H1 (cell line): ENCODE measurements around the gene FBXO21. TPM values are rescaled to one million over a fixed set of nuclear protein-coding genes. Genes with fewer than 3 reads are reported as not detected.
"Not testable (repeated sequence)": the region's sequence is repeated elsewhere in the genome, so short reads cannot be mapped to it uniquely, and the experiment has no call there.

ENCODE experiments used
- CTCF ChIA-PET: fragments of 300-600 bp; sonication (Branson Sonifier 250); formaldehyde crosslinking; loops from one replicate; lab custom pipeline; 2021; ENCODE audit not compliant: partially characterized antibody; lab: Charles Lee
- POLR2A ChIA-PET: fragments of 300-600 bp; sonication (Branson Sonifier 250); formaldehyde crosslinking; loops from one replicate; lab custom pipeline; 2021; ENCODE audit warnings: inconsistent platforms; ENCODE audit not compliant: partially characterized antibody; lab: Charles Lee
- DNase-seq, 2 experiments: peaks; one replicate each; pipeline versions ENCODE4 v3.0.0 to v3.0.0-alpha.2; 2010 to 2022; ENCODE audit warnings: low spot score in 2 of 2, low read depth in 1 of 2, mixed read lengths in 1 of 2
- FAIRE-seq: peaks from 2 replicates; lab custom pipeline; 2011; peaks lifted over from hg19 to GRCh38; lab: Jason Lieb, UNC
- H2AFZ ChIP-seq: 2 replicates; pipeline ENCODE4 v1.8.1; 2012; ENCODE audit warnings: low read length, inconsistent platforms
- H2AK5ac ChIP-seq: 2 replicates; pipeline ENCODE4 v1.6.1; 2013; ENCODE audit warnings: low read depth, low read length
- H2BK120ac ChIP-seq: replicated peaks from 2 replicates; pipeline ENCODE3; 2013; ENCODE audit warnings: low read depth, low read length, inconsistent platforms
- H2BK12ac ChIP-seq: 2 replicates; pipeline ENCODE4 v1.6.1; 2013; ENCODE audit warnings: low read depth, low read length
- H2BK15ac ChIP-seq: 2 replicates; pipeline ENCODE4 v1.6.1; 2013; ENCODE audit warnings: low read length
- H2BK20ac ChIP-seq: 2 replicates; pipeline ENCODE4 v1.6.1; 2013; ENCODE audit warnings: low read length
- H2BK5ac ChIP-seq: 2 replicates; pipeline ENCODE4 v1.6.1; 2013; ENCODE audit warnings: low read depth, low read length
- H3K14ac ChIP-seq: 2 replicates; pipeline ENCODE4 v1.6.1; 2013; ENCODE audit warnings: inconsistent platforms; ENCODE audit not compliant: insufficient read length
- H3K18ac ChIP-seq: 2 replicates; pipeline ENCODE4 v1.6.1; 2013; ENCODE audit warnings: low read length; ENCODE audit errors: extremely low read depth
- H3K23ac ChIP-seq: 2 replicates; pipeline ENCODE4 v1.6.1; 2013; ENCODE audit warnings: inconsistent platforms; ENCODE audit not compliant: insufficient read length
- H3K23me2 ChIP-seq: 2 replicates; pipeline ENCODE4 v1.6.1; 2013; ENCODE audit warnings: low read depth, low read length
- H3K27ac ChIP-seq: 2 replicates; pipeline ENCODE4 v1.6.1; 2011; ENCODE audit warnings: low read depth, low read length, inconsistent platforms
- H3K27me3 ChIP-seq, 4 experiments: replicated peaks in 1 of 4; 1 replicate in 1 of 4; 2 replicates in 3 of 4; pipeline versions ENCODE4 v1.6.1 to v1.8.1; 2011 to 2013; ENCODE audit warnings: low read length in 3 of 4, mild to moderate bottlenecking in 3 of 4, inconsistent platforms in 2 of 4, mixed read lengths in 2 of 4, moderate library complexity in 1 of 4; ENCODE audit not compliant: control insufficient read depth in 3 of 4, insufficient read depth in 3 of 4; ENCODE audit errors: extremely low read depth in 1 of 4
- H3K36me3 ChIP-seq, 4 experiments: 2 replicates each; pipeline versions ENCODE4 v1.6.1 to v1.8.1; 2011 to 2013; ENCODE audit warnings: mild to moderate bottlenecking in 4 of 4, low read length in 3 of 4, moderate library complexity in 2 of 4, control low read depth in 1 of 4, inconsistent platforms in 1 of 4; ENCODE audit not compliant: insufficient read depth in 4 of 4, control insufficient read depth in 2 of 4
- H3K4ac ChIP-seq: replicated peaks from 2 replicates; pipeline ENCODE3; 2013; ENCODE audit warnings: low read length, low read depth, mixed read lengths, inconsistent platforms; ENCODE audit not compliant: insufficient read length
- H3K4me1 ChIP-seq, 4 experiments: replicated peaks in 1 of 4; 1 replicate in 1 of 4; 2 replicates in 3 of 4; pipeline versions ENCODE4 v1.6.1 to v1.8.1; 2011 to 2013; ENCODE audit warnings: low read length in 3 of 4, inconsistent platforms in 2 of 4, mixed read lengths in 1 of 4; ENCODE audit not compliant: insufficient read depth in 4 of 4, control insufficient read depth in 3 of 4
- H3K4me2 ChIP-seq, 2 experiments: 2 replicates each; pipeline versions ENCODE4 v1.6.1 to v1.8.1; 2011 to 2013; ENCODE audit warnings: low read depth in 2 of 2, low read length in 2 of 2, control low read depth in 1 of 2, inconsistent platforms in 1 of 2, mild to moderate bottlenecking in 1 of 2; ENCODE audit not compliant: insufficient read depth in 1 of 2
- H3K4me3 ChIP-seq, 4 experiments: fragments of 200-600, 300-600 bp in 1 of 4; sonication (generic), shearing (Covaris generic), sonication (Bioruptor Twin) in 1 of 4; 2 replicates each; pipeline versions ENCODE4 v1.5.1 to v1.8.1; 2011 to 2016; ENCODE audit warnings: low read length in 4 of 4, low read depth in 3 of 4, control low read depth in 2 of 4, inconsistent platforms in 2 of 4, mild to moderate bottlenecking in 2 of 4, mixed read lengths in 1 of 4, moderate library complexity in 1 of 4; ENCODE audit not compliant: insufficient read depth in 2 of 4; ENCODE audit errors: extremely low read depth in 1 of 4
- H3K56ac ChIP-seq: replicated peaks from 2 replicates; pipeline ENCODE3; 2013; ENCODE audit warnings: low read depth, mild to moderate bottlenecking, mixed read lengths, low read length, inconsistent platforms; ENCODE audit not compliant: insufficient read length
- H3K79me1 ChIP-seq: 2 replicates; pipeline ENCODE4 v1.6.1; 2013; ENCODE audit warnings: low read depth, low read length, control low read depth
- H3K79me2 ChIP-seq, 2 experiments: 2 replicates each; pipeline versions ENCODE4 v1.6.1 to v1.8.1; 2012 to 2013; ENCODE audit warnings: low read length in 2 of 2, mild to moderate bottlenecking in 2 of 2, inconsistent platforms in 1 of 2; ENCODE audit not compliant: insufficient read depth in 2 of 2, control insufficient read depth in 1 of 2
- H3K9ac ChIP-seq, 4 experiments: replicated peaks in 1 of 4; 1 replicate in 1 of 4; 2 replicates in 3 of 4; pipeline versions ENCODE4 v1.6.1 to v1.8.1; 2011 to 2013; ENCODE audit warnings: low read depth in 3 of 4, low read length in 3 of 4, control low read depth in 2 of 4, mild to moderate bottlenecking in 2 of 4, moderate library complexity in 2 of 4, inconsistent platforms in 1 of 4; ENCODE audit errors: extremely low read depth in 1 of 4
- H3K9me3 ChIP-seq, 2 experiments: 2 replicates each; pipeline versions ENCODE4 v1.6.1 to v1.8.1; 2012 to 2013; ENCODE audit warnings: mild to moderate bottlenecking in 2 of 2, moderate library complexity in 2 of 2, control low read depth in 1 of 2, inconsistent platforms in 1 of 2, low read depth in 1 of 2, low read length in 1 of 2, mixed read lengths in 1 of 2; ENCODE audit not compliant: insufficient read depth in 2 of 2
- H4K20me1 ChIP-seq, 2 experiments: replicated peaks in 1 of 2; 2 replicates each; pipeline versions ENCODE3 to v1.8.1; 2011 to 2013; ENCODE audit warnings: inconsistent platforms in 2 of 2, low read length in 2 of 2, mild to moderate bottlenecking in 1 of 2; ENCODE audit not compliant: insufficient read depth in 2 of 2, control insufficient read depth in 1 of 2
- H4K5ac ChIP-seq: 2 replicates; pipeline ENCODE4 v1.6.1; 2013; ENCODE audit warnings: low read length, low read depth, mixed read lengths, inconsistent platforms; ENCODE audit not compliant: insufficient read length
- H4K8ac ChIP-seq: 2 replicates; pipeline ENCODE4 v1.8.0; 2013; ENCODE audit warnings: mild to moderate bottlenecking, moderate library complexity, low read length, inconsistent platforms; ENCODE audit not compliant: insufficient read depth; ENCODE audit errors: extremely low read depth
- H4K91ac ChIP-seq: replicated peaks from 2 replicates; pipeline ENCODE3; 2013; ENCODE audit warnings: low read length, mixed read lengths, inconsistent platforms; ENCODE audit not compliant: insufficient read length
- WGBS, 2 experiments: shearing (Covaris generic) in 1 of 2; methylation state at CpG; one replicate each; pipeline versions ENCODE4 v1.1.6 to v1.1.7; 2013 to 2015; ENCODE audit warnings: low lambda C conversion rate in 2 of 2, mixed read lengths in 2 of 2, inconsistent platforms in 1 of 2, low coverage in 1 of 2, missing lambda C conversion rate in 1 of 2; ENCODE audit not compliant: insufficient replicate concordance in 2 of 2, insufficient coverage in 1 of 2, insufficient read length in 1 of 2; ENCODE audit errors: extremely low coverage in 1 of 2, missing lambda C conversion rate in 1 of 2; 5-methylcytosine and 5-hydroxymethylcytosine counted together
- polyA plus RNA-seq, 7 experiments: library from polyadenylated mRNA; depleted of rRNA in 3 of 7; stranded (reverse) in 5 of 7; unstranded in 2 of 7; fragments of >200 nt in 5 of 7; fragments of 200-250 nt in 2 of 7; gene quantifications; 1 replicate in 5 of 7; 2 replicates in 1 of 7; 4 replicates in 1 of 7; pipeline versions ENCODE4 v1.2.1 to v1.2.3, GENCODE V29; 2011 to 2013; ENCODE audit warnings: missing spikeins in 2 of 7, mixed read lengths in 2 of 7
- total RNA-seq: library from RNA; stranded (reverse); fragmentation: NEBNext Ultra II Directional; extraction: Animal tissue kit (Norgen Biotek cat#: 25700); gene quantifications from 2 replicates; pipeline ENCODE4 v1.2.1, GENCODE V29; 2021

The FBXO21 gene
- total and polyA plus RNA-seq, 2 of the 8 experiments (the other 6 are each of a cell fraction or from before 2014, with no cell fraction given): 57.0 to 80.6 TPM

DNA sequence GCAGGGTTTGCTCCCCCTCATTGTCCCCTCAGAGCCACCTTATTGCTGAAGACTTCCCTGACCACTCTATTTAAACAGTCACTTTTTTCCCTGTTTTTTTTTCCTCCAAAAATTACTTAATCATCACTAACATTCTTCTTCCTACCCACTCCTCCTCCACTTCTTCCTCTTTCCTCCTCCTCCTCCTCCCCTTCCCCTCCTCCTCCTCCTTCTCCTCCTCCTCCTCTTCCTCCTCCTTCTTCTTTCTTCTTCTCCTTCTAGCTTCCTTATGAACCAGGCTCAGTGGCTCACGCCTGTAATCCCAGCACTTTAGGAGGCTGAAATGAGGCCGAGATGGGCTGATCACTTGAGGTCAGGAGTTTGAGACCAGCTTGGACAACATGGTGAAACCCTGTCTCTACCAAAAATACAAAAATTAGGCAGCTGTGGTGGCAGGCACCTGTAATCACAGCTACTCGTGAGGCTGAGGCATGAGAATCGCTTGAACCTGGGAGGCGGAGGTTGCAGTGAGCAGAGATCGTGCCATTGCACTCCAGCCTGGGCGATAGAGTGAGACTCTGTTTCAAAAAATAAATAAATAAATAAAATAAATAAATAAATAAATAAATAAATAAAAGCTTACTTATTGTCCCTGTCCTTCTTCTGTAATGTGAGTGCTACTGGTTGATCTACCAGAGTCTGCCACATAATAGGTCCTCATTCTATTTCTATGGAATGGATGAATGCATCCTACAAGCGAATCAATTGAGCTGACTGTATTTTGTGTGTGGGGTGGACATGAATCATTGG is 9.9 kb upstream of the FBXO21 start:
- H2BK5ac ChIP-seq, H3K18ac ChIP-seq, H3K79me1 ChIP-seq, H3K14ac ChIP-seq, H3K9me3 ChIP-seq, H4K20me1 ChIP-seq, DNase-seq, H3K56ac ChIP-seq, H3K4ac ChIP-seq, H3K9ac ChIP-seq, H2BK20ac ChIP-seq, H3K23me2 ChIP-seq, H3K27me3 ChIP-seq, H2BK120ac ChIP-seq, FAIRE-seq, H2BK15ac ChIP-seq, H3K79me2 ChIP-seq, H3K4me2 ChIP-seq, H4K8ac ChIP-seq, H2BK12ac ChIP-seq, H4K91ac ChIP-seq, H3K36me3 ChIP-seq, H2AK5ac ChIP-seq, H4K5ac ChIP-seq, H2AFZ ChIP-seq, H3K23ac ChIP-seq, H3K27ac ChIP-seq, H3K4me1 ChIP-seq, H3K4me3 ChIP-seq: not testable (repeated sequence)
- WGBS, 2 experiments: 87% methylated on average over 8 of the region's 8 CpGs; no CpG with 5 or more reads in 1 of the 2 experiments
- POLR2A ChIA-PET: interaction anchor here (2.2 kb wide), 1 partner anchor 8 kb away, joined by 7 read pairs; no protein-coding TSS in a partner anchor
- CTCF ChIA-PET: interaction anchor here (0.6 to 3.8 kb wide), 3 partner anchors 13 to 60 kb away, joined by 3 to 17 read pairs (median 16); no protein-coding TSS in a partner anchor
